Keratinocyte (primary cell): ENCODE data around the gene SLC27A1. TPM values are rescaled to one million over a fixed set of nuclear protein-coding genes. Genes with fewer than 3 reads are reported as not detected.

ENCODE experiments used
- DNase-seq: peaks from one replicate; pipeline ENCODE4 v3.0.0-alpha.2; 2011; ENCODE audit warnings: low read depth, missing footprints, low spot score
- FAIRE-seq: peaks from 2 replicates; lab custom pipeline; 2011; peaks lifted over from hg19 to GRCh38; lab: Jason Lieb, UNC
- H2AFZ ChIP-seq: 2 replicates; pipeline ENCODE4 v1.6.0; 2012; ENCODE audit warnings: low read length, control low read depth, inconsistent platforms; ENCODE audit not compliant: control insufficient read depth
- H3K27ac ChIP-seq: 2 replicates; pipeline ENCODE4 v1.5.1; 2011; ENCODE audit warnings: low read length; ENCODE audit not compliant: control insufficient read depth, insufficient read depth
- H3K27me3 ChIP-seq: 3 replicates; pipeline ENCODE4 v1.6.0; 2011; ENCODE audit warnings: low read length; ENCODE audit not compliant: control insufficient read depth, insufficient read depth; ENCODE audit errors: extremely low read depth
- H3K36me3 ChIP-seq, 2 experiments: 2 replicates in 1 of 2; 3 replicates in 1 of 2; pipeline ENCODE4 v1.5.1; 2011; ENCODE audit warnings: low read length in 2 of 2, mild to moderate bottlenecking in 1 of 2; ENCODE audit not compliant: control insufficient read depth in 2 of 2, insufficient read depth in 2 of 2; ENCODE audit errors: extremely low read depth in 1 of 2
- H3K4me1 ChIP-seq: 3 replicates; pipeline ENCODE4 v1.5.1; 2011; ENCODE audit warnings: low read length; ENCODE audit not compliant: control insufficient read depth, insufficient read depth; ENCODE audit errors: extremely low read depth
- H3K4me2 ChIP-seq: 3 replicates; pipeline ENCODE4 v1.6.0; 2011; ENCODE audit warnings: low read depth, low read length; ENCODE audit not compliant: control insufficient read depth, insufficient read depth; ENCODE audit errors: extremely low read depth
- H3K4me3 ChIP-seq, 3 experiments: fragments of 200-600 bp in 1 of 3; sonication (generic) in 1 of 3; 2 replicates in 2 of 3; 3 replicates in 1 of 3; pipeline ENCODE4 v1.5.1; 2011 to 2016; ENCODE audit warnings: low read length in 3 of 3, mild to moderate bottlenecking in 3 of 3, control low read depth in 2 of 3, inconsistent platforms in 1 of 3, low read depth in 1 of 3, mixed read lengths in 1 of 3, mixed run types in 1 of 3, moderate library complexity in 1 of 3; ENCODE audit not compliant: control insufficient read depth in 2 of 3, insufficient read depth in 2 of 3; ENCODE audit errors: extremely low read depth in 1 of 3
- H3K79me2 ChIP-seq: 2 replicates; pipeline ENCODE4 v1.6.0; 2012; ENCODE audit warnings: low read length; ENCODE audit not compliant: control insufficient read depth, insufficient read depth
- H3K9ac ChIP-seq: 3 replicates; pipeline ENCODE4 v1.6.0; 2011; ENCODE audit warnings: low read length; ENCODE audit not compliant: control insufficient read depth, insufficient read depth; ENCODE audit errors: extremely low read depth
- H3K9me1 ChIP-seq: 3 replicates; pipeline ENCODE4 v1.6.0; 2011; ENCODE audit warnings: low read length; ENCODE audit not compliant: control insufficient read depth, insufficient read depth; ENCODE audit errors: extremely low read depth
- H3K9me3 ChIP-seq: 2 replicates; pipeline ENCODE4 v1.5.1; 2012; ENCODE audit warnings: low read depth, low read length; ENCODE audit not compliant: control insufficient read depth
- H4K20me1 ChIP-seq: 3 replicates; pipeline ENCODE4 v1.6.0; 2011; ENCODE audit warnings: low read length; ENCODE audit not compliant: control insufficient read depth, insufficient read depth; ENCODE audit errors: extremely low read depth
- CTCF ChIP-seq, 3 experiments: IDR thresholded peaks in 1 of 3; conservative IDR thresholded peaks in 1 of 3; optimal IDR thresholded peaks in 1 of 3; 2 replicates in 2 of 3; 3 replicates in 1 of 3; pipeline versions ENCODE3 to v1.5.1; 2011; ENCODE audit warnings: low read length in 3 of 3, mild to moderate bottlenecking in 3 of 3, moderate library complexity in 2 of 3, control low read depth in 1 of 3, inconsistent platforms in 1 of 3; ENCODE audit not compliant: insufficient read depth in 2 of 3; ENCODE audit errors: extremely low read depth in 1 of 3
- EZH2 ChIP-seq: IDR thresholded peaks from one replicate; pipeline ENCODE4 v1.6.1; 2012; ENCODE audit warnings: inconsistent platforms, mild to moderate bottlenecking, low read length, moderate library complexity
- dilution Hi-C: fragments of 300-500 bp; cut with MboI; formaldehyde crosslinking; loops from one replicate; pipeline ENCODE4 v1.7.0; 2020; ENCODE audit warnings: low sequenced_read_pairs; ENCODE audit not compliant: extremely low pct_ligation_motif_present
- polyA plus RNA-seq, 5 experiments: library from polyadenylated mRNA; depleted of rRNA in 3 of 5; stranded (reverse) in 3 of 5; stranded (forward) in 1 of 5; unstranded in 1 of 5; fragments of >200 nt; gene quantifications; 1 replicate in 1 of 5; 2 replicates in 3 of 5; 3 replicates in 1 of 5; pipeline versions ENCODE4 v1.2.1 to v1.2.3, GENCODE V29; 2011 to 2012; ENCODE audit warnings: missing spikeins in 2 of 5, low read depth in 1 of 5, low replicate concordance in 1 of 5

The SLC27A1 gene
- polyA plus RNA-seq, 1 donor (not counting 4 experiments of a cell fraction or from before 2014, with no cell fraction given): 8.4 TPM

- no peaks in the 10 kb centered on the region for H3K27me3 ChIP-seq
- H2AFZ ChIP-seq: no peak overlapping the region
- H4K20me1 ChIP-seq: no peaks in the 10 kb centered on the region
- H3K36me3 ChIP-seq: peaks cover 7 to 8% of the 10 kb centered on the region in 2 experiments
- peak overlapping the region; percentile 72 for H3K4me2 ChIP-seq
- no peaks in the 10 kb centered on the region for H3K9me3 ChIP-seq
- no peaks in the 10 kb centered on the region for H3K9me1 ChIP-seq
- H3K9ac ChIP-seq: peak overlapping the region; percentile 95
- H3K4me3 ChIP-seq: peak overlapping the region; percentile 59 to 92 (median 91)
- dilution Hi-C loops: no loop called here
- H3K79me2 ChIP-seq: peaks cover 47% of the 10 kb centered on the region
- H3K4me1 ChIP-seq: peaks cover 11% of the 10 kb centered on the region
- peak overlapping the region; percentile 89 for H3K27ac ChIP-seq
- TF ChIP-seq EZH2: no peak
- TF ChIP-seq CTCF (optimal IDR thresholded peaks at IDR 0.05 in 1 of 3, IDR thresholded peaks at IDR 0.05 in 1 of 3, conservative IDR thresholded peaks at IDR 0.05 in 1 of 3; ENCODE audit: extremely low read depth in 1 of 3, insufficient read depth in 2 of 3, low read length in 3 of 3): no peak
- FAIRE-seq: no peak
- DNase-seq: no peak
Observed at GRCh38 chr19:17510220-17510993, 40.1 kb downstream of the SLC27A1 start.

- H3K4me3 ChIP-seq: peak overlapping the region; percentile 59 to 92 (median 91)
- no peaks in the 10 kb centered on the region for H4K20me1 ChIP-seq
- H3K36me3 ChIP-seq: peaks cover 11 to 12% of the 10 kb centered on the region in 2 experiments
- H3K27ac ChIP-seq: peak overlapping the region; percentile 89
- H3K4me1 ChIP-seq: peaks cover 11% of the 10 kb centered on the region
- peak overlapping the region; percentile 95 for H3K9ac ChIP-seq
- H3K9me1 ChIP-seq: no peaks in the 10 kb centered on the region
- H3K27me3 ChIP-seq: no peaks in the 10 kb centered on the region
- TF ChIP-seq CTCF (optimal IDR thresholded peaks at IDR 0.05 in 1 of 3, IDR thresholded peaks at IDR 0.05 in 1 of 3, conservative IDR thresholded peaks at IDR 0.05 in 1 of 3; ENCODE audit: extremely low read depth in 1 of 3, insufficient read depth in 2 of 3, low read length in 3 of 3) (peak in 2 of 3 experiments; percentile 29 to 55), EZH2 (no peak)
- DNase-seq: no peak
- peak overlapping the region; percentile 72 for H3K4me2 ChIP-seq
- peak overlapping the region; percentile 75 for H2AFZ ChIP-seq
- FAIRE-seq: no peak
- dilution Hi-C loops: no loop called here
- H3K9me3 ChIP-seq: peaks cover 1% of the 10 kb centered on the region
- H3K79me2 ChIP-seq: peaks cover 41% of the 10 kb centered on the region
Observed at GRCh38 chr19:17511724-17512573, 41.6 kb downstream of the SLC27A1 start.
